Endothelial cell of umbilical vein (primary cell): Measurements from ENCODE around the gene INSRR. TPM values are rescaled to one million over a fixed set of nuclear protein-coding genes. Genes with fewer than 3 reads are reported as not detected.

Experiments used
- BruUV-seq: library from RNA; stranded (reverse); fragments of 400-500 nt; replicated peaks from 2 replicates; lab custom pipeline; 2021; lab: Mats Ljungman, UMichigan
- CTCF ChIA-PET: fragments of 300-600, 350-600 bp; sonication (Branson Sonifier 250); formaldehyde crosslinking; loops from one replicate; lab custom pipeline; 2021; ENCODE audit warnings: antibody characterized with exemption, inconsistent platforms; lab: Charles Lee
- POLR2A ChIA-PET: fragments of 300-600, 350-600 bp; sonication (Branson Sonifier 250); formaldehyde crosslinking; loops from one replicate; lab custom pipeline; 2021; ENCODE audit warnings: antibody characterized with exemption, inconsistent platforms; lab: Charles Lee
- DNase-seq: peaks from one replicate; pipeline ENCODE4 v3.0.0-alpha.2; 2011; ENCODE audit warnings: low read depth, low spot score
- FAIRE-seq: peaks from 2 replicates; lab custom pipeline; 2011; peaks lifted over from hg19 to GRCh38; lab: Jason Lieb, UNC
- H2AFZ ChIP-seq: 2 replicates; pipeline ENCODE4 v1.6.0; 2012; ENCODE audit warnings: low read depth, low read length, control low read depth, inconsistent platforms
- H3K27ac ChIP-seq: 2 replicates; pipeline ENCODE4 v1.5.1; 2011; ENCODE audit warnings: low read depth, mild to moderate bottlenecking, control low read depth, low read length, moderate library complexity; ENCODE audit not compliant: insufficient read depth
- H3K27me3 ChIP-seq, 2 experiments: 2 replicates each; pipeline versions ENCODE4 v1.6.0 to v1.6.1; 2011; ENCODE audit warnings: low read length in 2 of 2, mixed read lengths in 1 of 2; ENCODE audit not compliant: control insufficient read depth in 2 of 2, insufficient read depth in 2 of 2
- H3K36me3 ChIP-seq, 2 experiments: 2 replicates in 1 of 2; 3 replicates in 1 of 2; pipeline ENCODE4 v1.5.1; 2011; ENCODE audit warnings: low read length in 2 of 2, mild to moderate bottlenecking in 1 of 2, moderate library complexity in 1 of 2; ENCODE audit not compliant: control insufficient read depth in 2 of 2, insufficient read depth in 2 of 2; ENCODE audit errors: extremely low read depth in 1 of 2
- H3K4me1 ChIP-seq: 3 replicates; pipeline ENCODE4 v1.5.1; 2011; ENCODE audit warnings: mild to moderate bottlenecking, low read length; ENCODE audit not compliant: control insufficient read depth, insufficient read depth; ENCODE audit errors: extremely low read depth
- H3K4me2 ChIP-seq: 2 replicates; pipeline ENCODE4 v1.6.1; 2011; ENCODE audit warnings: low read length, control low read depth, mixed read lengths; ENCODE audit not compliant: insufficient read depth
- H3K4me3 ChIP-seq, 3 experiments: fragments of 200-600 bp in 1 of 3; sonication (generic), shearing (Covaris generic) in 1 of 3; replicated peaks in 1 of 3; 2 replicates each; pipeline ENCODE4 v1.5.1; 2011 to 2016; ENCODE audit warnings: control low read depth in 3 of 3, low read length in 3 of 3, mild to moderate bottlenecking in 2 of 3, inconsistent platforms in 1 of 3, low read depth in 1 of 3, moderate library complexity in 1 of 3; ENCODE audit not compliant: insufficient read depth in 1 of 3
- H3K79me2 ChIP-seq: 2 replicates; pipeline ENCODE4 v1.6.0; 2012; ENCODE audit warnings: low read length, inconsistent platforms; ENCODE audit not compliant: control insufficient read depth, insufficient read depth
- H3K9ac ChIP-seq: replicated peaks from 2 replicates; pipeline ENCODE3; 2011; ENCODE audit warnings: low read length, control low read depth; ENCODE audit not compliant: insufficient read depth; ENCODE audit errors: extremely low read depth
- H3K9me1 ChIP-seq: replicated peaks from 3 replicates; pipeline ENCODE4 v1.6.0; 2011; ENCODE audit warnings: mild to moderate bottlenecking, low read length; ENCODE audit not compliant: control insufficient read depth, insufficient read depth; ENCODE audit errors: extremely low read depth
- H3K9me3 ChIP-seq: replicated peaks from 2 replicates; pipeline ENCODE4 v1.5.1; 2012; ENCODE audit warnings: low read length, inconsistent platforms; ENCODE audit not compliant: control insufficient read depth, insufficient read depth
- H4K20me1 ChIP-seq: replicated peaks from 2 replicates; pipeline ENCODE3; 2011; ENCODE audit warnings: mild to moderate bottlenecking, low read length; ENCODE audit not compliant: control insufficient read depth, insufficient read depth; ENCODE audit errors: extremely low read depth
- EZH2 ChIP-seq: IDR thresholded peaks from 2 replicates; pipeline ENCODE4 v1.6.1; 2012; ENCODE audit warnings: borderline replicate concordance, low read depth, mild to moderate bottlenecking, moderate library complexity, low read length, inconsistent platforms; ENCODE audit not compliant: severe bottlenecking
- FOS ChIP-seq: IDR thresholded peaks from 2 replicates; pipeline ENCODE4 v1.6.1; 2011; ENCODE audit warnings: mild to moderate bottlenecking, low read length, moderate library complexity, borderline replicate concordance; ENCODE audit not compliant: insufficient read depth
- GATA2 ChIP-seq: IDR thresholded peaks from 2 replicates; pipeline ENCODE4 v1.7.0; 2011; ENCODE audit warnings: low read depth, mild to moderate bottlenecking, moderate library complexity, mixed read lengths, low read length; ENCODE audit not compliant: insufficient read length, insufficient read depth
- JUN ChIP-seq: IDR thresholded peaks from 2 replicates; pipeline ENCODE4 v1.6.1; 2011; ENCODE audit warnings: borderline replicate concordance, low read depth; ENCODE audit not compliant: insufficient read length, insufficient read depth
- MYC ChIP-seq: IDR thresholded peaks from one replicate; pipeline ENCODE4 v1.6.1; 2011; ENCODE audit warnings: mild to moderate bottlenecking, low read depth, low read length
- POLR2A ChIP-seq: IDR thresholded peaks from 2 replicates; pipeline ENCODE4 v1.6.1; 2012; ENCODE audit warnings: low read depth, mild to moderate bottlenecking, control low read depth, low read length
- POLR2AphosphoS5 ChIP-seq: IDR thresholded peaks from 2 replicates; pipeline ENCODE4 v1.6.1; 2012; ENCODE audit warnings: low read depth, mild to moderate bottlenecking, control low read depth, low read length, moderate library complexity; ENCODE audit not compliant: insufficient read depth
- dilution Hi-C: fragments of 300-500 bp; cut with MboI; formaldehyde crosslinking; loops from one replicate; pipeline ENCODE4 v1.15.0; 2019; ENCODE audit warnings: low sequenced_read_pairs; ENCODE audit not compliant: extremely low pct_ligation_motif_present
- intact Hi-C: fragments of 100-400 bp; cut with micrococcal nuclease; formaldehyde crosslinking; loops from one replicate; pipeline ENCODE4 v1.10.0; 2022
- polyA plus RNA-seq, 4 experiments: library from polyadenylated mRNA; depleted of rRNA in 3 of 4; stranded (reverse) in 3 of 4; unstranded in 1 of 4; fragments of >200 nt; gene quantifications; 2 replicates each; pipeline versions ENCODE4 v1.2.1 to v1.2.3, GENCODE V29; 2011 to 2012; ENCODE audit warnings: missing spikeins in 1 of 4
- total RNA-seq: library from RNA; stranded (reverse); gene quantifications from 2 replicates; pipeline ENCODE4 v1.2.3, GENCODE V29; 2021
- TF ChIP-seq, protein P1 (sequence below): IDR thresholded peaks from 2 replicates; pipeline ENCODE4 v1.6.1; 2011; ENCODE audit not compliant: insufficient read depth, insufficient read length
- TF ChIP-seq, protein P2 (sequence below), 2 donors: IDR thresholded peaks; 1 replicate in 1 of 2; 2 replicates in 1 of 2; pipeline ENCODE4 v1.5.1; 2011; ENCODE audit warnings: low read length in 2 of 2, mild to moderate bottlenecking in 2 of 2, moderate library complexity in 2 of 2, control low read depth in 1 of 2, inconsistent platforms in 1 of 2, low read depth in 1 of 2; ENCODE audit not compliant: insufficient read depth in 1 of 2; ENCODE audit errors: extremely low read depth in 1 of 2

Gene INSRR
- total and polyA plus RNA-seq, 2 donors (not counting 3 experiments of a cell fraction or from before 2014, with no cell fraction given), result not detected

DNA sequence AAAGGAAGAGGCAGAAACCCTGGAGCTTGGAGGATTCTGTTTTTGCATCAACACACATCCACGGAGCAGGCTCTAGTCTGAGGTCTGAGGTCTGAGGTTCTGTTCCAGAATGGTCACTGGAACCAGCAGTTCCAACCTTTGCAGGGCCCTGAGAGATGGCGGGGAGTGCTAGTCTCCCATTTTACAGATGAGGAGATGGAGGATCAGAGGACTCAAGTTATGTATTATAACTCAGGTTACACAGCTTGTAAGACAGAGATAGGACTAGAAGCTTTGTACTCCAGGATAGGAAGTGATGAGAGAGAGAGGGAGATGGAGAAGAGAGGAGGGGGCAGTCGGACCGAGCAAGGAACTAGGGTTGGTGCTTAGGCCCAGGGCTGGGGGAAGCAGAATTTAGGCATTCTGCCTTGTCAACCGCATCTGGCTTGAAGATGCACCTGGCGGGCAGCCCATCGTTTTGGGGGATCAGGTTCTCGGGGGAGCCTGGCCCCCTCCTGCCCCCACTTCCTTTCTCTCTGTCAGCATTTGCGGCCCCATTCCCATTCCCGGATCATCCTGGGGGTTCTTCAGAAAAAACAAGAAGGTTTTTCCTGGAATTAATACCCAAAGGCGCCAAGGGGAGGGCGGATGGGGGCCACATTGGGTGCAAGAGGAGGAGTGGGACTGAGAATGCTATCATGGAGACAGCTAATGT, 40.2 kb upstream of the INSRR start:
- H3K79me2 ChIP-seq, result peaks cover 93% of the 10 kb centered on the region
- POLR2A ChIA-PET, result no interaction called here
- H3K36me3 ChIP-seq, result peaks cover 0 to 5% of the 10 kb centered on the region in 2 experiments
- no peaks in the 10 kb centered on the region for H4K20me1 ChIP-seq
- peak overlapping the region; percentile 77 for H3K4me2 ChIP-seq
- no peaks in the 10 kb centered on the region for H3K27me3 ChIP-seq
- DNase-seq (no peak), FAIRE-seq (peak; percentile 8)
- TF ChIP-seq GATA2, result no peak
- peak; percentile 59 for TF ChIP-seq POLR2A
- no peak for TF ChIP-seq JUN
- H3K4me3 ChIP-seq, result peak overlapping the region in 1 of 3 experiments; percentile 38
- H2AFZ ChIP-seq, result no peak overlapping the region
- peak overlapping the region; percentile 79 for H3K9ac ChIP-seq
- no peaks in the 10 kb centered on the region for H3K9me1 ChIP-seq
- dilution Hi-C loops (no loop called here), intact Hi-C loops (loop anchor here (10.0 kb wide), 1 partner anchor 394 kb away; the partner anchor contains the start of gene MEF2D)
- CTCF ChIA-PET, result interaction anchor here (0.7 to 2.8 kb wide), 5 partner anchors 11 to 173 kb away, joined by 3 to 14 read pairs (median 6); partner anchors contain the start of gene LRRC71
- peak overlapping the region; percentile 95 for H3K27ac ChIP-seq
- BruUV-seq, result no TSS peak
- no peaks in the 10 kb centered on the region for H3K9me3 ChIP-seq
- H3K4me1 ChIP-seq, result peaks cover 88% of the 10 kb centered on the region

DNA sequence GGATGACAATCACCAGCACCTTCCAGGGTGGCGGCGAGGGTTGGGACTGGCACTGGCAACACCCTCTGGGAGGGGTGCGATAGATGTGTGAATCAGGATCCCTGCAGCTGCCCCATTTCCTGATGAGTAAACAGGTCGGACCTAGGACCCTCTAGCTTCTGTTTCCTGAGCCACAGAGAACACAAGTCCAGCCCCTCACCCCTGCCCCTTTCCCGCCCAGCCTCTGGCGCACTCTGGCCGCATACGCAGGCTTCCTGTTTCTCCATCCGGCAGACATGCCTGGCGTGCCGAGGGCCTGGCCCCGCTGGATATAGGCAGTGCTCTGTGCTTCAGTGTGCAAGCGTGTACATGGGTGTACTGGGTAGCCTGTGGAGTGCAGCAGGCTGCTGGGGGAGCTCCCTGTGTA, 39.2 kb upstream of the INSRR start:
- Histone ChIP-seq H3K27ac (peak overlapping the region; percentile 95), H3K36me3 (peaks cover 0 to 2% of the 10 kb centered on the region in 2 experiments), H3K79me2 (peaks cover 92% of the 10 kb centered on the region), H4K20me1 (no peaks in the 10 kb centered on the region), H3K9ac (peak overlapping the region; percentile 84), H3K9me3 (no peaks in the 10 kb centered on the region), H3K27me3 (no peaks in the 10 kb centered on the region), H3K4me2 (peak overlapping the region; percentile 96), H3K9me1 (no peaks in the 10 kb centered on the region), H3K4me3 (peak overlapping the region in 1 of 3 experiments; percentile 38), H3K4me1 (peaks cover 80% of the 10 kb centered on the region), H2AFZ (no peak overlapping the region)
- intact Hi-C loops (loop anchor here (10.0 kb wide), 1 partner anchor 393 kb away; the partner anchor contains the start of gene MEF2D), dilution Hi-C loops (no loop called here)
- POLR2A ChIA-PET, result no interaction called here
- BruUV-seq, result no TSS peak
- no peak for TF ChIP-seq JUN
- peak; percentile 73 for TF ChIP-seq FOS
- no peak for TF ChIP-seq MYC
- no peak for TF ChIP-seq GATA2
- no peak for TF ChIP-seq POLR2A
- TF ChIP-seq, protein P1, sequence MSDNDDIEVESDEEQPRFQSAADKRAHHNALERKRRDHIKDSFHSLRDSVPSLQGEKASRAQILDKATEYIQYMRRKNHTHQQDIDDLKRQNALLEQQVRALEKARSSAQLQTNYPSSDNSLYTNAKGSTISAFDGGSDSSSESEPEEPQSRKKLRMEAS, result no peak
- peak; percentile 84 for TF ChIP-seq POLR2AphosphoS5
- TF ChIP-seq, protein P2, sequence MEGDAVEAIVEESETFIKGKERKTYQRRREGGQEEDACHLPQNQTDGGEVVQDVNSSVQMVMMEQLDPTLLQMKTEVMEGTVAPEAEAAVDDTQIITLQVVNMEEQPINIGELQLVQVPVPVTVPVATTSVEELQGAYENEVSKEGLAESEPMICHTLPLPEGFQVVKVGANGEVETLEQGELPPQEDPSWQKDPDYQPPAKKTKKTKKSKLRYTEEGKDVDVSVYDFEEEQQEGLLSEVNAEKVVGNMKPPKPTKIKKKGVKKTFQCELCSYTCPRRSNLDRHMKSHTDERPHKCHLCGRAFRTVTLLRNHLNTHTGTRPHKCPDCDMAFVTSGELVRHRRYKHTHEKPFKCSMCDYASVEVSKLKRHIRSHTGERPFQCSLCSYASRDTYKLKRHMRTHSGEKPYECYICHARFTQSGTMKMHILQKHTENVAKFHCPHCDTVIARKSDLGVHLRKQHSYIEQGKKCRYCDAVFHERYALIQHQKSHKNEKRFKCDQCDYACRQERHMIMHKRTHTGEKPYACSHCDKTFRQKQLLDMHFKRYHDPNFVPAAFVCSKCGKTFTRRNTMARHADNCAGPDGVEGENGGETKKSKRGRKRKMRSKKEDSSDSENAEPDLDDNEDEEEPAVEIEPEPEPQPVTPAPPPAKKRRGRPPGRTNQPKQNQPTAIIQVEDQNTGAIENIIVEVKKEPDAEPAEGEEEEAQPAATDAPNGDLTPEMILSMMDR (IDR thresholded peaks at IDR 0.05; ENCODE audit: extremely low read depth in 1 of 2, insufficient read depth in 1 of 2, low read depth in 1 of 2, low read length in 2 of 2), result no peak
- no peak for TF ChIP-seq EZH2
- FAIRE-seq, result peak; percentile 100
- DNase-seq, result peak; percentile 97
- CTCF ChIA-PET, result interaction anchor here (0.7 to 2.8 kb wide), 5 partner anchors 8 to 172 kb away, joined by 3 to 14 read pairs (median 7); partner anchors contain the start of gene LRRC71
